GM04503 (cell line): ENCODE measurements around the gene BCAR1.
"Not testable (repeated sequence)": the region's sequence is repeated elsewhere in the genome, so short reads cannot be mapped to it uniquely, and the experiment has no call there.

ENCODE experiments used
- DNase-seq: peaks from one replicate; pipeline ENCODE4 v3.0.0-alpha.2; 2012; ENCODE audit warnings: low read depth

Gene BCAR1

DNA sequence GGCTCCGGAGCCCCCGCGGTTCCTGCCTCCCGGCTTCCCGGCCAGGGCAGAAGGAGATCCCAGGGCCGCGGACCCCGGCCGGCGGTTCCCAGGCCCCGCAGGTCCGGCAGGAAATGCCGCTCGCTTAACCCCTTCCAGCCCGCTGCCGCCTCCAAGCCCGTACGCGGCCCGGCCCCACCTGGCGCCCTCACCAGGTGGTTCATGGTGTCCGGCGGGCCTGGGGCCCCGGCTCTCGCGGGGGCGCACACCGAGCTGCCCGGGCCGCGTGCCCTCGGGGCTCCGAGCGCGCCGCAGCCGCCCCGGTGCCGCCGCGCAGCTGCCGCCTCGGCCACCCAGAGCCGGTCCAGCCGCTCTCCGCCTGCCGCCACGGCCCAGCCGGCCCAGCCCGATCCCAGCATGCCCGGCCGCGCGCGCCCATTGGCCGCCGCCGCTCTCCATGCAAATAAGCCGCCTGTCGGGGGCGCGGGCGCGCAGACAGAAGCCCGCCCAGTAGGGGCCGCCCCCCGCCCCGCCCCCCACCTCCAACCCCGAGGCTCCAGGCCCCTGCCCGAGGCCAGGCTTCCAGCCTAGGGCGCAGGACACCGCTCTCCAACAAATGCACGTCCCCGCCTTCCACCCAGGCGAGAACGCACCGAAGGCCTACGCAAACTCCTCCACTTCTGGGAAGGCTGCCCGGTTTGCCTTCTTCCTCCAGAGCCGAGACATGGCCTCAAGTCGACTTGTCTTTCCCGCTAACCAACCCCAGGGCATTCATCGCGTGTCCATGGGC lies at the start of gene BCAR1:
Gene BCAR1 (minus strand): TSS at position 345 of the 769 bp plus-strand sequence. CDS start 142 bp downstream, at position 203.
- DNase-seq, result peak; percentile 65

- no peak for DNase-seq
Observed at GRCh38 chr16:75298267-75298666, 46.8 kb upstream of the BCAR1 start.

GRCh38 chr16:75296606-75297005 lies 45.2 kb upstream of the BCAR1 start:
- DNase-seq, result no peak

DNA sequence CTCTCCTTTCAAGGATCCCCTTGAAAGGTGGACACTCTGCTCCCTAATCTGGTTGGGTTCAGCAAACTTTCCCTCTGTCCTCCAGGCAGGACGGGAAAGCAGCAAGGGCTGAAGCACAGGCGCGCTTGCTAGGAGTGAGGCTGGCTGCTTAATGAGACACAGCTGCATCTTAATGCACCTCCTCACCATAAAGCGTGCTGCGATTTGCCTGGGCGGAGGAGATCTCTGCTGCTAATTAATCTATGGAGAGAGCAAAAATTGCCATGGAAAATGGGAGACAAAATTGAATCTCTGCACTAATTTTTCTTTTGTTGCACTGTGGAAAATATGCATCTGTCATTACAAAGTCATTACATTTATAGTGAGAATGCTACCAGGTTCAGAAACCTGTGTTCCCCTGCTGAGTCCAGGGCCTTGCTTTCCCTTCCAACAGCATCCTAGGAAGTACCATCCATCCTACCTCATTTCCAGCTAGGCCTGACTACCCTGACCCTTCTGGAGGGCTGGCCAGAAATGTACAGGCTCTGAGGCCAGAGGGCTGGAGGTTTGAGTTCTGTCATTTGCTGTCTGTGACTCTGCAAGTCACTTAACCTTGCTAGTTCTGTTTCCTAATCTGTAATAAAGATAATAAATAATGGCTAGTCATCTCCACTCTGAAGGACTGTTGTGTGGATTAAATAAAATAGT lies 43.5 kb upstream of the BCAR1 start:
- no peak for DNase-seq

DNA sequence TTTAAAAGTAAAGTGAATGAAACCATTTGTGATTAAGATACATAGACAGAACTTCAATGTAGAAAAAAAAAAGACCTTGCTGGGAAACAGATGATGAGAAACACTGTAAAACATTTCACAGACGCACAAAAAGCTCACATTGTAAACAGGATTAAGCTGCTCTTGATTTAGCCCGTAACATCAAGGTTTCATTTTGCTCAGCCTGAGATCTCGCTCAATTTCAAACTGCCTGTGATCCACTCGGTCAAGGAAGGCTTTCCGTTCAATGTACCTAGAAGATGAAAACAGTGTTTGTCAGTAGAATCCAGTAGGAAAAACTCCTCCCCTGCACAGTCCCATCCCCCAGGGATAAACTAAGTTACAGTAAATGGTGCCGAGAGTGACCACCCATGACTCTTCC lies 42.3 kb upstream of the BCAR1 start:
- DNase-seq, result no peak

- DNase-seq, result no peak
Observed at GRCh38 chr16:75293173-75293572, 41.7 kb upstream of the BCAR1 start.

DNA sequence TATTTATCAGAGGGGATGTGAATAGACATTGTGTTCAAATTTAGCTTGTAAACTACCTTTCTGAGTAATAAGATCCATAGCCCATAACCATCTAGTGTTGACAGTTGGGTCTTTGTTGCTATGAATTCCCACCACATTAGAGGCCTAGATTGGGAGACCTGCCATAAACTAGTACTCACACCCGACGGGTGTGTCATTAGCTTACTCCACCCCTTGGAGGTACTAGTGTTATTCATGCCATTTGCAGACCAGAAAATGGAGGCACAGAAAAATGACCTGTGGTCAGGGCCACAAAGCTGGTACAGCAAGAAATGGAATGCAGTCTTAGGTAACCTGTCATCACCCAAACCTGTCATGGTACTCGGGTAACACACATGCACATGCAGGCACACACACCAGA lies 41.3 kb upstream of the BCAR1 start:
- DNase-seq, result no peak

DNA sequence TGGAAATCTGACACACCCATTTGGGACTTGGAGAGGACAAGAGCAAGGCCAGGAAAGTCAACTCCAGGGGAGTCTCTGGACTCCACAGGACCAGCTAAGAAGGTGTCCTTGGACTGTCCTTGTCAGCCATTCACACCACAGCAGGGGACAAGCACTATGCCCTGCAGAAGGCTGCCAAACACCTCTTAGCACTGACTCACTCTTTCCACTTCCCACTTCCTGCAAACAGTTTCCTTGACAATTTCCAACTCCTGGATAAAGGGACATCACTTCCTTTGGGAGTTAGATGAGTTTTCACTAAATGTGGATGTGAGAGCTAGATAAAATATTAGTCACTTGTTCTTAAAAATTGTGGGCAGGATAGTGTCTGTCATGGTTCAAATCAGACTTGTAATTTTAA lies 37.8 kb upstream of the BCAR1 start:
- no peak for DNase-seq

DNA sequence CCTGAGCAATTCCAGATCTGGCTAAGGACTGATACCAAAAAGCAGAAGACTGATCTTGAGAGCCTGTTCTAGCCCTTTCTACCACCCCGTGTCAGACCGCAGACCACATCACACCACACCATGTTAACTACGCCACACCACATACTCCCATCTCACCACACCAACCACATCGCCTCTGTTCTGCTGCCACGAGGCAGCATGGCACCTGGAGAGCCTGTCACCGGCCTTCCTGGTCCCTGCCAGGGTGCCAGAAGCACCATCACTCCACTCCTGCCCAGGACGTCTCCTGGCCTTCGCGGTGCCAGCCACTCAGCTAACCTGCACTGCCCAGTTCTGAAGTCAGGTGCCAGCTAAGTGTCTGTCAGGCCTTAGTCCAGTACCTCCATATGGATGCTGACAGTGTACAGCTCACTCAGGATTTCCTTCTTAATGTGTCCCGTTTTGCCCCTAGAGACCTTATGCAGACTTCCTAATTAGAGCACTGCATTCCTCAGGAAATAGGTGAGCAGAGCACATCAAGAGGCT lies 37.2 kb upstream of the BCAR1 start:
- no peak for DNase-seq

DNA sequence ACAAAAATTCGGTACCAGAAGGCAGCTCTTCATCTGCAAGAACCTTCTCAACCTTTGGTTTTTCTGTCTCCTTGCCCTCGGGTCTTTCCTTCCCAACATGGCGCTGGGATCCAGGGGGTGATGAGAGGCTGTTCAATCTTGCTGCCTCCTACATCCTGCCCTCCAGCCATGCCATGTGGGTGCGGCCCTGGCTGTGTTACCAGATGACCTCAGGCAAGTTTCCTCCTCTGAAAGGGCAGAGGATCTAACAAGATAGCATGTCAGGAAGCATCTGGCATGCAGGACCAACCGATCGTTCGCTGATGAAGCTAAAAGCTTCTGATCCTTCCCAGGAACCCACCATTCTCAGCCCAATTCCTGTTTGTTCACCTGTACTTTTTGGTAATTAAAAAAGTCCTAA lies 36.8 kb upstream of the BCAR1 start:
- DNase-seq, result no peak

GRCh38 chr16:75287708-75288107 lies 36.3 kb upstream of the BCAR1 start:
- no peak for DNase-seq

DNA sequence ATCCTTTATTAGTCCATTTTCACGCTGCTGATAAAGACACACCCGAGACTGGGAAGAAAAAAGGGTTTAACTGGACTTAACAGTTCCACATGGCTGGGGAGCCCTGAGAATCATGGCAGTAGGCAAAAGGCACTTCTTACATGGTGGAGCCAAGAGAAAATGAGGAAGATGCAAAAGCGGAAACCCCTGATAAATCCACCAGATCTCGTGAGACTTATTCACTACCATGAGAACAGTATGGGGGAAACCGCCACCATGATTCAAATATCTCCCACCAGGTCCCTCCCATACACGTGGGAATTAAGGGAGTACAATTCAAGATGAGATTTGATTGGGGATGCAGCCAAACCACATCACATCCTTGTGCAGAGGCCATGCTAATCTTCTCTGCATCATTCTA lies 35.0 kb upstream of the BCAR1 start:
- no peak for DNase-seq

- no peak for DNase-seq
Observed at GRCh38 chr16:75282466-75283281, 31.2 kb upstream of the BCAR1 start.

GRCh38 chr16:75281826-75282225 lies 30.4 kb upstream of the BCAR1 start:
- no peak for DNase-seq

DNA sequence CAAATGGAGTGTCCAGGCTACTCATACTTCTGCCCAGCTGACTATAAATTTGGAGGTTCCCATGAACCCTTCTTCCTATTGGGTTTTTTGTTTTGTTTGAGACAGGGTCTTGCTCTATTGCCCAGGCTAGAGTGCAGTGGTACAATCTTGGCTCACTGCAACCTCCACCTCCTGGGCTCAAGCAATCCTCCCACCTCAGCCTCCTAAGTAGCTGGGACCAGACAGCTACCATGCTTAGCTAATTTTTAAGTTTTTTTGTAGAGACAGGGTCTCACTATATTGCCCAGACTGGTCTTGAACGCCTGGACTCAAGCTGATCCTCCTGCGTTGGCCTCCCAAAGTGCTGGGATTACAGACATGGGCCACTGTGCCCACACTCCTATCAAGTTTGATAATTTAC lies 29.6 kb upstream of the BCAR1 start:
- DNase-seq, result not testable (repeated sequence)

DNA sequence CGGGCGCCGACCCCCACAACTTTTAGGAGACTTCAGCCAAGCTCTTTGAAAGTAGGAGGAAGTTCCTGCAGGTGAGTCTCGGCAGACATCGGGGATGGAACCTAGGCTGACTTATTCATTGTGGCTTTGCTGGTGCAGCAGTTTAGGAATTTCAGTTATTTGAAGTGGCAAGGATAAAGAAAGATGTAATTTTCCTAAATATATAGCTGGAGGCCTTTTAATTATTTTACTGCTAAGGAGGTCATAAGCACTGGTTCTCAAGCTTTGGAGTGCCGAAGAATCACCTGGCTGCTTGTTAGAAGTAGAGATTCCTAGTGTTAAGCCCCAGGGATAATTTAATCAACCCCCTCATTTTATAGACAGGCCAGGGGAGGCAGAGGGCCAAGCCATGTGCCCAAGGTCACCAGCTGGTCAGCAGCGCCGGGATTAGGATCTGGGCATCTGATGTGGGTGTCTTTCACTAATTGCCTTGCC lies 28.9 kb upstream of the BCAR1 start:
- no peak for DNase-seq

DNA sequence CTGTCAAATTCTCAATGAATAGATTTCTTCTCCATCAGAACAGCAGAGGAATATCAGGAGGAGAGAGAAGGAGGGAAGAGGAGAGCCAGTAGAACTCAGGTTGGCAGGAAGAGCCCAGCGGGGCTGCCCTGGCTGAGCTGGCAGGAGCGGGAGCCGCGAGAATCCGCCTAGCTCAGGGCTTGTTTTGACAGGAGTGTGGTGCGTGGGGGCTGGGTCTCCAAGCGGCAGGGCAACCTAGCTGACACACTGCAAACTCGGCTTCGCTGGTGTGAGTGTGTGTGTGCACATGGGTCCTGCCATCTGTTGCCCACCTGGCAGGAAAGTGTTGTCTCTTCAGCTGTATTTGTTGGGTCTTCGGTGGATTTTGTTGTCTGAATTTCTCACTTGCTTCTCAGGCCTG lies 27.9 kb upstream of the BCAR1 start:
- DNase-seq, result no peak

- DNase-seq, result no peak
Observed at GRCh38 chr16:75273054-75273925, 21.9 kb upstream of the BCAR1 start.

- DNase-seq, result not testable (repeated sequence)
Observed at GRCh38 chr16:75272629-75273028, 21.2 kb upstream of the BCAR1 start.

DNA sequence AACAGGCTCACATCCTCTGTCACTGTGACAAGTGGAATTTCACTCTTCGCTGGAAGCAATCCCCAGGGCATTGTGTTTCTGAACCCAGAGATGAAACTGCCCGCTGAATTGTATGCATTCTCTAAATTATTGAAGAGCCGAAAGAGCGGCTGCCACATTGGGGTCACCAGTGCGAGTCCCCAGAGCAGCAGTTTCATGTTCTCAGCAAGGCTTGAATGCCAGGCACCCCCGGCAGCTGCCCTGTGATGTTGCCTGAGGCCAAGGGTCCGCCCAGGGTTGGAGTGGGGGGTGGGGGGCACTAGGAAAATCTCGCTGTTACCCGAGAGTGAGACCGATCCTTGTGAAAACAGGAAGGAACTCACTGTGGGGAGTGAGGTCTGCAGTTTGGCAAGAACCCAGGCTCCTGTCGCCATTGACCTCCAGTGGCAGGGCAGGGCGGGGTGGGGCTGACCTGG lies 20.7 kb upstream of the BCAR1 start:
- no peak for DNase-seq

GRCh38 chr16:75271441-75272096 lies 20.1 kb upstream of the BCAR1 start:
- no peak for DNase-seq
